GF-D8 (cell line): ENCODE data around the gene BNIP3.
"Not testable (repeated sequence)": the region's sequence is repeated elsewhere in the genome, so short reads cannot be mapped to it uniquely, and the experiment has no call there.

Source experiments
- DNase-seq: peaks from one replicate; lab custom pipeline; 2025; lab: John Stamatoyannopoulos, UW

The BNIP3 gene

GRCh38 chr10:131929122-131929845, 52.4 kb downstream of the BNIP3 start:
- DNase-seq: no peak

GRCh38 chr10:131928248-131929095, 53.3 kb downstream of the BNIP3 start:
- DNase-seq: no peak

GRCh38 chr10:131926743-131927595, 54.8 kb downstream of the BNIP3 start:
- DNase-seq: no peak

GRCh38 chr10:131926253-131926652, 55.5 kb downstream of the BNIP3 start:
- DNase-seq: no peak

- no peak for DNase-seq
Observed at GRCh38 chr10:131925716-131926115, 56.0 kb downstream of the BNIP3 start.

- DNase-seq: no peak
Observed at GRCh38 chr10:131925011-131925649, 56.6 kb downstream of the BNIP3 start.

GRCh38 chr10:131923038-131923756, 58.5 kb downstream of the BNIP3 start:
- no peak for DNase-seq

GRCh38 chr10:131921184-131921583, 60.5 kb downstream of the BNIP3 start:
- DNase-seq: no peak

- DNase-seq: no peak
Observed at GRCh38 chr10:131920693-131921092, 61.0 kb downstream of the BNIP3 start.

- no peak for DNase-seq
Observed at GRCh38 chr10:131920151-131920550, 61.6 kb downstream of the BNIP3 start.

GRCh38 chr10:131919461-131919860, 62.3 kb downstream of the BNIP3 start:
- not testable (repeated sequence) for DNase-seq
